Measurements from ENCODE around the gene LLGL1.
A peak's percentile ranks its signal among the peaks of the same experiment; 100 is the strongest.

LLGL1 gene

GRCh38 chr17:18225121-18225641 is at the start of gene LLGL1:
Gene LLGL1 (plus strand): TSS chr17:18225635. CDS start chr17:18225683, 48 bp downstream.
- H3K9me3 ChIP-seq (ENCODE audit: control insufficient read depth, insufficient read depth, low read length) = no peaks in the 10 kb centered on the region
- no CpG with 5 or more reads among the region's 60 CpGs for WGBS (ENCODE audit: insufficient coverage, insufficient read length)
- H3K27ac ChIP-seq (ENCODE audit: low read length) = no peak within 1 kb of the TSS
- H3K27me3 ChIP-seq (ENCODE audit: control insufficient read depth, insufficient read depth, low read length) = no peaks in the 10 kb centered on the region
- DNase-seq (ENCODE audit: low read depth, low spot score) = peak; percentile 70
- no peaks in the 10 kb centered on the region for H3K36me3 ChIP-seq (ENCODE audit: control insufficient read depth, insufficient read depth, low read length)
- H3K4me3 ChIP-seq (ENCODE audit: low read length) = peak within 1 kb of the TSS; percentile 59
- peaks cover 3% of the 10 kb centered on the region for H3K4me1 ChIP-seq (ENCODE audit: control insufficient read depth, insufficient read depth, low read length)

GRCh38 chr17:18176176-18176575 is 49.3 kb upstream of the LLGL1 start:
- Histone ChIP-seq H3K4me3 (ENCODE audit: low read length) (no peak overlapping the region), H3K27me3 (ENCODE audit: control insufficient read depth, insufficient read depth, low read length) (no peaks in the 10 kb centered on the region), H3K36me3 (ENCODE audit: control insufficient read depth, insufficient read depth, low read length) (no peaks in the 10 kb centered on the region), H3K27ac (ENCODE audit: low read length) (no peak overlapping the region), H3K4me1 (ENCODE audit: control insufficient read depth, insufficient read depth, low read length) (no peaks in the 10 kb centered on the region; the same call in 1 of the 2 replicates), H3K9me3 (ENCODE audit: control insufficient read depth, insufficient read depth, low read length) (no peaks in the 10 kb centered on the region)
- no CpG with 5 or more reads among the region's 7 CpGs for WGBS (ENCODE audit: insufficient coverage, insufficient read length)
- DNase-seq (ENCODE audit: low read depth, low spot score) = no peak

GRCh38 chr17:18177133-18177532 is 48.3 kb upstream of the LLGL1 start:
- no peak for DNase-seq (ENCODE audit: low read depth, low spot score)
- no peak overlapping the region for H3K27ac ChIP-seq (ENCODE audit: low read length)
- no peaks in the 10 kb centered on the region for H3K36me3 ChIP-seq (ENCODE audit: control insufficient read depth, insufficient read depth, low read length)
- H3K4me3 ChIP-seq (ENCODE audit: low read length) = no peak overlapping the region
- H3K4me1 ChIP-seq (ENCODE audit: control insufficient read depth, insufficient read depth, low read length) = no peaks in the 10 kb centered on the region
- H3K9me3 ChIP-seq (ENCODE audit: control insufficient read depth, insufficient read depth, low read length) = no peaks in the 10 kb centered on the region
- H3K27me3 ChIP-seq (ENCODE audit: control insufficient read depth, insufficient read depth, low read length) = no peaks in the 10 kb centered on the region

- Histone ChIP-seq H3K4me1 (ENCODE audit: control insufficient read depth, insufficient read depth, low read length) (no peaks in the 10 kb centered on the region), H3K36me3 (ENCODE audit: control insufficient read depth, insufficient read depth, low read length) (no peaks in the 10 kb centered on the region), H3K9me3 (ENCODE audit: control insufficient read depth, insufficient read depth, low read length) (no peaks in the 10 kb centered on the region), H3K27me3 (ENCODE audit: control insufficient read depth, insufficient read depth, low read length) (no peaks in the 10 kb centered on the region), H3K4me3 (ENCODE audit: low read length) (no peak overlapping the region), H3K27ac (ENCODE audit: low read length) (no peak overlapping the region)
- no CpG with 5 or more reads among the region's 8 CpGs for whole genome bisulfite sequencing (ENCODE audit: insufficient coverage, insufficient read length)
- DNase-seq (ENCODE audit: low read depth, low spot score) = no peak
Measured at GRCh38 chr17:18177722-18178121, 47.7 kb upstream of the LLGL1 start.

- Histone ChIP-seq H3K36me3 (ENCODE audit: control insufficient read depth, insufficient read depth, low read length) (no peaks in the 10 kb centered on the region), H3K27me3 (ENCODE audit: control insufficient read depth, insufficient read depth, low read length) (no peaks in the 10 kb centered on the region), H3K27ac (ENCODE audit: low read length) (no peak overlapping the region), H3K9me3 (ENCODE audit: control insufficient read depth, insufficient read depth, low read length) (no peaks in the 10 kb centered on the region), H3K4me1 (ENCODE audit: control insufficient read depth, insufficient read depth, low read length) (no peaks in the 10 kb centered on the region), H3K4me3 (ENCODE audit: low read length) (no peak overlapping the region)
- DNase-seq (ENCODE audit: low read depth, low spot score) = no peak
- WGBS (ENCODE audit: insufficient coverage, insufficient read length) = no CpG with 5 or more reads among the region's 1 CpG
Measured at GRCh38 chr17:18179196-18179595, 46.2 kb upstream of the LLGL1 start.

GRCh38 chr17:18179804-18180203 is 45.6 kb upstream of the LLGL1 start:
- Histone ChIP-seq H3K4me3 (ENCODE audit: low read length) (no peak overlapping the region), H3K9me3 (ENCODE audit: control insufficient read depth, insufficient read depth, low read length) (no peaks in the 10 kb centered on the region), H3K36me3 (ENCODE audit: control insufficient read depth, insufficient read depth, low read length) (no peaks in the 10 kb centered on the region), H3K27me3 (ENCODE audit: control insufficient read depth, insufficient read depth, low read length) (no peaks in the 10 kb centered on the region), H3K27ac (ENCODE audit: low read length) (no peak overlapping the region), H3K4me1 (ENCODE audit: control insufficient read depth, insufficient read depth, low read length) (no peaks in the 10 kb centered on the region)
- no CpG with 5 or more reads among the region's 7 CpGs for WGBS (ENCODE audit: insufficient coverage, insufficient read length)
- no peak for DNase-seq (ENCODE audit: low read depth, low spot score)

GRCh38 chr17:18181358-18181757 is 44.1 kb upstream of the LLGL1 start:
- Histone ChIP-seq H3K4me3 (ENCODE audit: low read length) (no peak overlapping the region), H3K36me3 (ENCODE audit: control insufficient read depth, insufficient read depth, low read length) (no peaks in the 10 kb centered on the region), H3K27me3 (ENCODE audit: control insufficient read depth, insufficient read depth, low read length) (no peaks in the 10 kb centered on the region), H3K27ac (ENCODE audit: low read length) (no peak overlapping the region), H3K4me1 (ENCODE audit: control insufficient read depth, insufficient read depth, low read length) (peaks cover 4% of the 10 kb centered on the region), H3K9me3 (ENCODE audit: control insufficient read depth, insufficient read depth, low read length) (no peaks in the 10 kb centered on the region)
- no peak for DNase-seq (ENCODE audit: low read depth, low spot score)
- no CpG with 5 or more reads among the region's 5 CpGs for WGBS (ENCODE audit: insufficient coverage, insufficient read length)

GRCh38 chr17:18182110-18182977 is 43.1 kb upstream of the LLGL1 start:
- Histone ChIP-seq H3K9me3 (ENCODE audit: control insufficient read depth, insufficient read depth, low read length) (no peaks in the 10 kb centered on the region), H3K36me3 (ENCODE audit: control insufficient read depth, insufficient read depth, low read length) (no peaks in the 10 kb centered on the region; the same call in 1 of the 2 replicates), H3K4me3 (ENCODE audit: low read length) (peak overlapping the region; percentile 62; the same call in 1 of the 2 replicates), H3K27ac (ENCODE audit: low read length) (no peak overlapping the region), H3K4me1 (ENCODE audit: control insufficient read depth, insufficient read depth, low read length) (peaks cover 4% of the 10 kb centered on the region), H3K27me3 (ENCODE audit: control insufficient read depth, insufficient read depth, low read length) (no peaks in the 10 kb centered on the region)
- no CpG with 5 or more reads among the region's 28 CpGs for WGBS (ENCODE audit: insufficient coverage, insufficient read length)
- no peak for DNase-seq (ENCODE audit: low read depth, low spot score)

GRCh38 chr17:18182978-18183333 is 42.5 kb upstream of the LLGL1 start:
- peak overlapping the region; percentile 62; the same call in 1 of the 2 replicates for H3K4me3 ChIP-seq (ENCODE audit: low read length)
- WGBS (ENCODE audit: insufficient coverage, insufficient read length) = no CpG with 5 or more reads among the region's 33 CpGs
- H3K27ac ChIP-seq (ENCODE audit: low read length) = no peak overlapping the region
- H3K4me1 ChIP-seq (ENCODE audit: control insufficient read depth, insufficient read depth, low read length) = peaks cover 6% of the 10 kb centered on the region
- no peaks in the 10 kb centered on the region for H3K9me3 ChIP-seq (ENCODE audit: control insufficient read depth, insufficient read depth, low read length)
- DNase-seq (ENCODE audit: low read depth, low spot score) = no peak
- H3K36me3 ChIP-seq (ENCODE audit: control insufficient read depth, insufficient read depth, low read length) = no peaks in the 10 kb centered on the region; the same call in 1 of the 2 replicates
- no peaks in the 10 kb centered on the region for H3K27me3 ChIP-seq (ENCODE audit: control insufficient read depth, insufficient read depth, low read length)

- Histone ChIP-seq H3K4me1 (ENCODE audit: control insufficient read depth, insufficient read depth, low read length) (peaks cover 6% of the 10 kb centered on the region), H3K27me3 (ENCODE audit: control insufficient read depth, insufficient read depth, low read length) (no peaks in the 10 kb centered on the region), H3K27ac (ENCODE audit: low read length) (no peak within 1 kb of the TSS), H3K4me3 (ENCODE audit: low read length) (peak within 1 kb of the TSS; percentile 62), H3K9me3 (ENCODE audit: control insufficient read depth, insufficient read depth, low read length) (no peaks in the 10 kb centered on the region), H3K36me3 (ENCODE audit: control insufficient read depth, insufficient read depth, low read length) (no peaks in the 10 kb centered on the region; the same call in 1 of the 2 replicates)
- DNase-seq (ENCODE audit: low read depth, low spot score) = peak; percentile 99
- no CpG with 5 or more reads among the region's 98 CpGs for WGBS (ENCODE audit: insufficient coverage, insufficient read length)
Measured at GRCh38 chr17:18183334-18184142, 41.9 kb upstream of the LLGL1 start, which contains the start of gene ALKBH5. Gene ALKBH5 (plus strand): TSS chr17:18183828. CDS start chr17:18184244, 416 bp downstream.
